Measurements from ENCODE around the gene SESTD1.

SESTD1 gene, protein sequence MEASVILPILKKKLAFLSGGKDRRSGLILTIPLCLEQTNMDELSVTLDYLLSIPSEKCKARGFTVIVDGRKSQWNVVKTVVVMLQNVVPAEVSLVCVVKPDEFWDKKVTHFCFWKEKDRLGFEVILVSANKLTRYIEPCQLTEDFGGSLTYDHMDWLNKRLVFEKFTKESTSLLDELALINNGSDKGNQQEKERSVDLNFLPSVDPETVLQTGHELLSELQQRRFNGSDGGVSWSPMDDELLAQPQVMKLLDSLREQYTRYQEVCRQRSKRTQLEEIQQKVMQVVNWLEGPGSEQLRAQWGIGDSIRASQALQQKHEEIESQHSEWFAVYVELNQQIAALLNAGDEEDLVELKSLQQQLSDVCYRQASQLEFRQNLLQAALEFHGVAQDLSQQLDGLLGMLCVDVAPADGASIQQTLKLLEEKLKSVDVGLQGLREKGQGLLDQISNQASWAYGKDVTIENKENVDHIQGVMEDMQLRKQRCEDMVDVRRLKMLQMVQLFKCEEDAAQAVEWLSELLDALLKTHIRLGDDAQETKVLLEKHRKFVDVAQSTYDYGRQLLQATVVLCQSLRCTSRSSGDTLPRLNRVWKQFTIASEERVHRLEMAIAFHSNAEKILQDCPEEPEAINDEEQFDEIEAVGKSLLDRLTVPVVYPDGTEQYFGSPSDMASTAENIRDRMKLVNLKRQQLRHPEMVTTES

GRCh38 chr2:179264368-179265081 lies at the start of gene SESTD1:
Gene SESTD1, minus strand, starts transcription at chr2:179264832. Its CDS starts 72,991 bp downstream, at chr2:179191841.
- peak in 1 of 2 donors; percentile 59 for DNase-seq

- DNase-seq = no peak
These were observed 48.4 kb upstream of the SESTD1 start for GRCh38 chr2:179313057-179313456.

- no peak for DNase-seq
These were observed 46.5 kb upstream of the SESTD1 start for GRCh38 chr2:179311101-179311500.

DNA sequence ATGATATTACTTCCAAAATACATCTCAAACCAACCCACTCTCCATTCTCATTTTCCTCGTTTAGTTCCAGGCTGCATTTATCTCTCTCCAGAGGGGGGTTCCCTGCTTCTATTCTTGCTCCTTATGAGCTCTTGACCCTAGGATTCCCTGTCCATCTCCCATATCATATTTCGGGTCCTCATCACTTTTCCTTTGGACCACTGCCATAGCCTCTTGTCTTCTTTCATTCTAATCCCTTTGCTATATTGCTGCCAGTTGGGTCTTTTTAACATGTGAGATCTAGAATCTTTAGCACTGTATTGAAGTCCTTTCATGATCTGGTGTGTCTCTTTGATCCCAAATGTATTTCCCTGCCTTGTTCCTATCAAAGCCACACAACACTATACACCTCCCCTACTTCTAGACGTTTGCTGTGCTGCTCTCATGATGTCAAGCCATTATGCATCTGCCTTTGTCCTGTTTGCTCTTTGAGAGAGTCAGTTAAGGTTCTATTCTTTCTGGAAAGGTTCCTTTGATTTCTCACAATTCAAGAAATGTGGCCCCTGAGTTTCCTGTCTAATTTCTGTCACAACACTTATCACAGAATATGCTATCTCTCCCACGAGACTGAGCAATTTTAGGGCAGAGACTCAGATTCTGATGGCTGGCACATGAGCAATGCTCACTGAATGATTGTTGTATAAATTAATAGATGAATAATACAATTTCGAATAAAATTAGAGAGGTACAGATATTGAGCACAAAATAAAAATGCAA lies 43.2 kb upstream of the SESTD1 start:
- DNase-seq = no peak

- DNase-seq = no peak
These were observed 40.5 kb upstream of the SESTD1 start for GRCh38 chr2:179305125-179305524.

- no peak for DNase-seq
These were observed 39.8 kb upstream of the SESTD1 start for GRCh38 chr2:179304424-179304823.

DNA sequence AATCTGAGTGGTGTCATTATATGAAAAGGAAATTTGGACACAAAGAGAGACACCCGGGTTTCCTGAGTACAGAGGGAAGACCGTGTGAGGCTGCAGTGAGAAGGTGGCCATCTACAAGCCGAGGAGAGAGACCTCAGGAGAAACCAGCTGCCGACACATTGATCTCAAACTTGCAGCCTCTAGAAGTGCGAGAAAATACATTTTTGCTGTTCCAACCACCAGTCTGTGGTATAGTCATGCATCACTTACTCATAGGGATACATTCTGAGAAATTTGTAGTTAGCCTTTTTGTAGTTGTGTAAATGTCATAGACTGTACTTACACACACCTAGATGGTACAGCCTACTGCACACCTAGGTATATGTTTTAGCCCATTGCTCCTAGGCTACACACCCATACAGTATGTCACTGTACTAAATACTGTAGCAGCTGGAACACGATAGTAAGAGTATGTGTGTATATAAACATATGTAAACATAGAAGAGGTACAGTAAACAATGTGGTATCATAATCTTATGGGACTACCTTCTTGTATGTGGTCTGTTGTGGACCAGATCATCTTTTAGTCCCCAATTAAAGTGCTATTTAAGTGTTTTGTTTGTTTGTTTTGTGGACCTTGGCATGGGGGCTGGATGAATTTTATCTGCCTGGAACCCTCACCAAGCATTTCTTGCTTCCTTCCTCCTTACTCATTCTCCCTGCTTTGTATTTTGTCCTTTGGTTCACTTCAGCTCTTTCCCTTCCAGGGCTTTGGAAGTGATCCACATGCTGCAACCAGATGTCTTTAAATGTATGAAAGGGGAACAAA lies 38.3 kb upstream of the SESTD1 start:
- DNase-seq = no peak

DNA sequence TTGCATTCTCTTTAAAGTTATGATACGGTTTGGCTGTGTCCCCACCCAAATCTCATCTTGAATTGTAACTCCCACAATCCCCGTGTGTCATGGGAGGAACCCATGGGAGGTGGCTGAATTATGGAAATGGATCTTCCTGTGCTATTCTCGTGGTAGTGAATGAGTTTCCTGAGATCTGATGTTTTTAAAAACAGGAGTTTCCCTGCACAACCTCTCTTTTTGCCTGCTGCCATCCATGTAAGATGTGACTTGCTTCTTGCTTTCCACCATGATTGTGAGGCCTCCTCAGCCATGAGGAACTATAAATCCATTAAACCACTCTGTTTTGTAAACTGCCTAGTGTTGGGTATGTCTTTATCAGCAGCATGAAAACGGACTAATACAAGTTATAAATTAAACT lies 37.5 kb upstream of the SESTD1 start:
- no peak for DNase-seq

GRCh38 chr2:179298666-179299065 lies 34.0 kb upstream of the SESTD1 start:
- DNase-seq = no peak

DNA sequence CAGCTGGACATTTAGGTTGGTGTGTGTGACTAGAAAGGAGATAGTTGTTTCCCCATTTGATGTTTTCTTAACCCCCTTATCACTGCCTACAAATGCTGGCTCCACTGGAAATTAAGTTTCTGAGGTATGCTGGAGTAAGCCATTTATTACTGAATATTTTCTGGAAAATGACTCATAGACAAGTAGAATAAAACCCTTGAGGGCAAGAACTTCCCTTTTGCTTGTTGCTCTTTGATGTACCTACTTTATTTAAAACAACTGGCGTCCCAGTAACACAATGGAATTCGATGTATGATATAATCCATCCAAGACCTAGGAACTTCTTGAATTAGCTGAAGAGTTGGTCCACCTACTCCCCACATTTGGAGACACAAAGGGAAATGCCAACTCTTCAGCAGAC lies 33.3 kb upstream of the SESTD1 start:
- DNase-seq = no peak

DNA sequence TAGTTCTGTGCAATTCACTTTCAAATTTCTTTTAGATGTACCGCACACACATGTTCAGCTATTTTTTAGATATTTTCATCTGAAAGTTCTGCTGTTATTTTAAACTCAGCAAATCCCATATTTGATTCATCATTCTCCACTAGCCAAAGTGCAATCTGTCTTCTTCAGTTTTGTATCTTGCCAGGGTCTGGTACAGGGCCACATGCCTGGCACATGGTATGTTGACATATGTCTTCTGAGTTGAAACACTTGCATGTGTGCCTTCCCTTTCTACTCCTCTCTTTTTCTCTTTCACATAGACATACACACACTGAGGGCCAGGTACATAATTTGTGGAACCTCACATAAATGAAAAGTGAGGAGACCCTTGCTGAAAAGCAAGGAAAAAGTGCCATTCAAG lies 25.7 kb upstream of the SESTD1 start:
- no peak for DNase-seq

DNA sequence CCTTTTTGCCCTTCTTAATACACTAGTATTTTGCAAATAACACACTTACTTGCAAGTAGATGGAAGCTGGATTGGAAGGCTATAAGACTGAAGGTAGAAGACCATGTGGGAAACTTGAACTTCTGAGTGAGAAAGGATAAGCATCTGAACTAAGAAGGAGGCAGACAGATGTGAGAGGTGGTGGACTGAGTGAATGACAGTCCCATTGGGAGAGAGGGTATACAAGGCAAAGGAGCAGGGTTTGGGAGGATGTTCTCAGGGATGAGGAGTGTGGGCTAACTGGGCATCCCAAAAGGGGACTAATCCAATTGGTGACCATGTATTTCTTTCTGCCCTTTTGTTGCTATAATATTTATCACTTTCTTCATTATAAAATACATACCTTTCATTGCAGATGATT lies 20.4 kb upstream of the SESTD1 start:
- no peak for DNase-seq

DNA sequence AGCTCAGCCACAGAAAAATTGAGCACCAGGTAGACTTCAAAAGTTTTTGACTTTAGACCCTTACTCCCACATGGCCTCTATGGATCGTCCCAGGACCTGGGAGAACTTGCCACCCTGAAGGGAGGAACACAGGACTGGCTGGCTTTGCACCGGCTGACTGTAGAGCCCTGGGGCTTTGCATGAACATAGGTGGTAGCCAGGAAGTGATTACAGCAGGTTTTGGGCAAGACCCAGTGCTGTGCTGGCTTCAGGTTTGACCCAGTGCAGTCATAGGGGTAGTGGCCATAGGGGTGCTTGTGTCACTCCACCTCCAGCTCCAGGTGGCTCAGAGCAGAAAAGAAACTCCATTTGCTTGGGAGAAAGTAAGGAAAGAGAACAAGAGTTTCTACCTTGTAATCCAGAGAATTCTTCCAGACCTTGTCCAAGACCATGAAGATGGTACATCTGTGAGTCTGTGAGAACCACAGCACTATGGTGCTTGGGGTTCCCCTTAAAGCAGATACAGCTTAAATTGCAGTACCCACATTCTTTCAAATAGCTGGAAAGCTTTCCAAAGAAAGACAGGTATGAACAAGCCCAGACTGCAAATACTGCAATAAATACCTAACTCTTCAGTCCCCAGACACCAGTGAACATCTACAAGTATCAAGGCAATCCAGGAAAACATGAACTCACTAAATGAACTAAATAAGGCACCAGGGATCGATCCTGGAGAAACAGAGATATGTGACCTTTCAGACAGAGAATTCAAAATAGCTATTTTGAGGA lies 13.0 kb upstream of the SESTD1 start:
- no peak for DNase-seq

DNA sequence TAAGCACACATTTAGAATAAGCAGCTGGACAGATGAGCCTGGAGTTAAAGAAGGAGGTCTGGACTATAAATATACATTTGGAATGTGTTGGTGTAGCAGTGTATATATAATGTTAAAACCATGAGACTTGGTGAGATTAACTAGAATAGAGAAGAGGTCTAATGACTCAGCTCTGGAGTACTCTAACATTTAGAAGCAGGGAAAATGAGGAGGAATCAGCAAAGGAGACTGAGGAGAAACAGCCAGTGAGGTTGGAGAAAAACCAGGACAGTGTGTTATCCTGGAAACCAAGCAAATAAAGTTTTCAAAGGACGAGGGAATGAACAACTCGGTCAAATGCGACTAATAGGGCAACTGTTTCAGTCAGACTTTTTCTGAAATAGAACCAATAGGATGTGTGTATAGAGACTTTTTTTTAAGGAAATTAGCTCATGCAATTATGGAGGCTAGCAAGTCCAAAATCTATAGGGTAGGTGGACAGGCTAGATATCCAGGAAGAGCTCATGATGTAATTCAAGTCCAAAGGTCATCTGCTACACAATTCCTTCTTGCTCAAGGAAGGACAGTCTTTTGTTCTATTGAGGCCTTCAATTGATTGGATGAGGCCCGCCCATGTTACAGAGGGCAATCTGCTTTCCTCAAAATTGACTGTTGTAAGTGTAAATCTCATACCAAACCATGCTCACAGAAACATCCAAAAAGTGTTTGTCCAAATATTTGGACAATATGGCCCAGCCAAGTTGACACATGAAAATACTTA lies 10.8 kb upstream of the SESTD1 start:
- no peak for DNase-seq

DNA sequence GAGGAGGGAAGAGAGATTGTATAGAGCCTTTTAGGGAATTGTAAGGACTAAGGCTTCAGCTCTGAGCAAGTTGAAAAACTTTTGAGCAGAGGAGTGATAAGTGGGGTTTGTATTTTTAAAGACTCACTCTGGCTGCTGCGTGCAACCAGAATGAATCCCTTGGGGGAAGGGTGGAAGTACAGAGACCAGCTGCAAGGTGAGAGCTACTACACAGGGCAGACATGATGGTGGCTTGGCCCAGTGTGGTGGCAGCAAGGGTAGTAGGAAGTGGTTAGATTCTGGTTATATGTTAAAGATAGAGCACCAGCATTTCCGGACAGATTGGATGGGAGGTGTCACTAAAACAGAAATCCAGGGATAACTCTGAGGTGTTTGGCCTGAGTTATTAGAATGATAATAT lies 10.1 kb upstream of the SESTD1 start:
- no peak for DNase-seq

DNA sequence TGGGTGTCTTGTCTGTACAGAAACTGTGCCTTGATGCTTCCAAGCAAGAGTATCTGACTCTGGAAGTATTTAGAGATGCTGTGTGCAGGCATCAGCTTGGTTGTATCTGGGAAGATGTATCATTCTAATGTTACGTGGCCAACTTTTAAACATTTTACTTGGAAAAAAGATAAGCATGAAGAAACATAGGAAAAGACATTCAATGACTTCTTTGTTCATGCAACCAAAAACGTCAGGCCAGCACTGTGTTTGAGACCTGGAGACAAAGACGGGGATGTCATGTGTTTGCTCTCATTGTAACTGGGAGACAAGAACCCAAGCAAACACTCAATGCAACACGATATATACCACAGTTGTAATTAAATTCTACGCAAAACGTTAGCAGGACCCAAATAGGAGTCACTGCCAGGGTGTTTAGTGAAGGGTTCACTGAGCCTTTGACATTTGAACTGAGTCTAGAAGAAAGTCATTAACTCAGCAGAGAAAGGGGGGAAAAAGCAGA lies 8.9 kb upstream of the SESTD1 start:
- DNase-seq = no peak

GRCh38 chr2:179272406-179273192 lies 8.0 kb upstream of the SESTD1 start:
- no peak for DNase-seq

- no peak for DNase-seq
These were observed 6.1 kb upstream of the SESTD1 start for GRCh38 chr2:179270689-179271088.

- DNase-seq = no peak
These were observed 3.8 kb upstream of the SESTD1 start for GRCh38 chr2:179268277-179268925.
